DOHH2 (cell line): ENCODE measurements around the gene SMURF1.

ENCODE experiments used
- H3F3A ChIP-seq: fragments of 200-600 bp; sonication (generic), shearing (Covaris generic); 2 replicates; pipeline ENCODE4 v1.6.0; 2016; ENCODE audit warnings: antibody characterized with exemption, mild to moderate bottlenecking; ENCODE audit not compliant: control insufficient read depth, insufficient read depth
- H3K27ac ChIP-seq: fragments of 200-600 bp; sonication (generic); 2 replicates; pipeline ENCODE4 v1.5.1; 2014; ENCODE audit warnings: low read depth, mild to moderate bottlenecking, low read length, moderate library complexity
- H3K27me3 ChIP-seq: fragments of 200-600 bp; sonication (generic); 2 replicates; pipeline ENCODE4 v1.6.1; 2014; ENCODE audit warnings: mild to moderate bottlenecking, low read length, mixed read lengths; ENCODE audit not compliant: control insufficient read depth
- H3K36me3 ChIP-seq: fragments of 200-600 bp; sonication (generic); 2 replicates; pipeline ENCODE4 v1.6.1; 2014; ENCODE audit warnings: mild to moderate bottlenecking, low read length, moderate library complexity, mixed read lengths; ENCODE audit not compliant: control insufficient read depth
- H3K4me1 ChIP-seq: fragments of 200-600 bp; sonication (generic); 2 replicates; pipeline ENCODE4 v1.6.1; 2014; ENCODE audit warnings: mild to moderate bottlenecking, low read length, mixed read lengths; ENCODE audit not compliant: control insufficient read depth
- H3K4me2 ChIP-seq: fragments of 200-600 bp; sonication (generic); 2 replicates; pipeline ENCODE4 v1.6.0; 2014; ENCODE audit warnings: mild to moderate bottlenecking, low read length, moderate library complexity
- H3K4me3 ChIP-seq: fragments of 200-600 bp; sonication (generic); 2 replicates; pipeline ENCODE4 v1.5.1; 2014; ENCODE audit warnings: mild to moderate bottlenecking, low read length, mixed read lengths
- H3K79me2 ChIP-seq: fragments of 200-600 bp; sonication (generic); 2 replicates; pipeline ENCODE4 v1.6.1; 2014; ENCODE audit warnings: mild to moderate bottlenecking, low read length, mixed read lengths; ENCODE audit not compliant: control insufficient read depth
- H3K9me2 ChIP-seq: fragments of 200-600 bp; sonication (generic); replicated peaks from 2 replicates; pipeline ENCODE4 v1.6.1; 2014; ENCODE audit warnings: mild to moderate bottlenecking, low read length, mixed read lengths; ENCODE audit not compliant: control insufficient read depth
- H3K9me3 ChIP-seq: fragments of 200-600 bp; sonication (generic); 2 replicates; pipeline ENCODE4 v1.6.1; 2014; ENCODE audit warnings: antibody characterized with exemption, low read length, mixed read lengths; ENCODE audit not compliant: control insufficient read depth, insufficient read depth
- H4K20me1 ChIP-seq: fragments of 200-600 bp; sonication (generic); 2 replicates; pipeline ENCODE4 v1.6.0; 2014; ENCODE audit warnings: low read depth, mild to moderate bottlenecking, antibody characterized with exemption, low read length, moderate library complexity; ENCODE audit not compliant: control insufficient read depth, insufficient read depth
- CTCF ChIP-seq: fragments of 200-600 bp; sonication (generic); IDR thresholded peaks from one replicate; pipeline ENCODE4 v1.5.1; 2014; ENCODE audit warnings: antibody characterized with exemption, mild to moderate bottlenecking, low read depth, low read length; ENCODE audit not compliant: poor library complexity, severe bottlenecking
- EZH2phosphoT487 ChIP-seq: fragments of 200-600 bp; sonication (generic); IDR thresholded peaks from 2 replicates; pipeline ENCODE4 v1.6.1; 2017; ENCODE audit warnings: borderline replicate concordance, mild to moderate bottlenecking, antibody characterized with exemption, low read length, moderate library complexity, mixed read lengths

SMURF1 gene

GRCh38 chr7:99097730-99098129 is 46.2 kb downstream of the SMURF1 start:
- TF ChIP-seq EZH2phosphoT487 (no peak), CTCF (no peak)
- H3K27me3 ChIP-seq = no peaks in the 10 kb centered on the region
- H3K9me3 ChIP-seq = no peaks in the 10 kb centered on the region
- H3K4me3 ChIP-seq = no peak overlapping the region
- no peak overlapping the region for H3K27ac ChIP-seq
- no peaks in the 10 kb centered on the region for H3K9me2 ChIP-seq
- H3K4me1 ChIP-seq = no peaks in the 10 kb centered on the region
- no peak overlapping the region for H3K4me2 ChIP-seq
- peaks cover 86% of the 10 kb centered on the region for H3K79me2 ChIP-seq
- H3K36me3 ChIP-seq = no peaks in the 10 kb centered on the region
- peaks cover 20% of the 10 kb centered on the region for H4K20me1 ChIP-seq
- H3F3A ChIP-seq = peaks cover 3% of the 10 kb centered on the region; the same call in 1 of the 2 replicates

- peaks cover 92% of the 10 kb centered on the region for H3K79me2 ChIP-seq
These were observed 47.6 kb downstream of the SMURF1 start for GRCh38 chr7:99096124-99096887.

GRCh38 chr7:99095698-99096097 is 48.2 kb downstream of the SMURF1 start:
- Histone ChIP-seq H3K27ac (no peak overlapping the region), H3K4me2 (no peak overlapping the region), H3K4me3 (no peak overlapping the region), H4K20me1 (peaks cover 20% of the 10 kb centered on the region), H3K36me3 (no peaks in the 10 kb centered on the region), H3F3A (peaks cover 3% of the 10 kb centered on the region; the same call in 1 of the 2 replicates), H3K9me3 (no peaks in the 10 kb centered on the region), H3K79me2 (peaks cover 92% of the 10 kb centered on the region), H3K27me3 (no peaks in the 10 kb centered on the region), H3K9me2 (no peaks in the 10 kb centered on the region), H3K4me1 (no peaks in the 10 kb centered on the region)
- TF ChIP-seq CTCF = no peak
- no peak for TF ChIP-seq EZH2phosphoT487

More at GRCh38 chr7:99096124-99096887, 47.6 kb downstream of the SMURF1 start:
- Histone ChIP-seq H3K4me2 (no peak overlapping the region), H3F3A (peaks cover 3% of the 10 kb centered on the region; the same call in 1 of the 2 replicates), H3K27ac (no peak overlapping the region), H3K9me2 (no peaks in the 10 kb centered on the region), H3K36me3 (no peaks in the 10 kb centered on the region), H3K4me1 (no peaks in the 10 kb centered on the region), H3K27me3 (no peaks in the 10 kb centered on the region), H4K20me1 (peaks cover 20% of the 10 kb centered on the region), H3K4me3 (no peak overlapping the region), H3K9me3 (no peaks in the 10 kb centered on the region)
- TF ChIP-seq EZH2phosphoT487 (no peak), CTCF (no peak)
